ENCODE data around the gene E2F7. TPM values are rescaled to one million over a fixed set of nuclear protein-coding genes. Genes with fewer than 3 reads are reported as not detected.

Gene E2F7
- total and polyA plus RNA-seq, 2 experiments from 2014 or later, result 1.8 to 3.7 TPM

DNA sequence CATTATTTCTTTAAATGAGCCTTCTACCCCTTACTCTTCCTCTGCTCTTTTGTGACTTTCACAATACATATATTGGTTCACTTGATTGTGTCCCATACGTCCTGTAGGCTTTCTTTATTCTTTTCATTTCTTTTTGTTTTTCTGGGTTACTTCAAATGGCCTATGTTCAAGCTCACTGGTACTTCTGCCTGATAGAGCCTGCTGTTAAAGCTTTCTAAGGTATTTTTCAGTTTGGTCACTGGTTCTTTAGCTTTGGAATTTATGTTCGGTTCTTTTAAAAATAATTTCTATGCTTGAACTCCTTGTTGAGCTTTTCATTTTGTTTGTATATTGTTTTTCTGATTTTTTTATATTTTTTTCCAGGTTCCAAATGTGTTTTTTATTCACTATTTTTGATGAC is 81.9 kb downstream of the E2F7 start:
- Histone ChIP-seq H3K9me3 (ENCODE audit: low read depth) (no peaks in the 10 kb centered on the region), H3K36me3 (no peaks in the 10 kb centered on the region), H3K4me1 (ENCODE audit: low read depth) (no peaks in the 10 kb centered on the region), H3K27me3 (no peaks in the 10 kb centered on the region), H3K4me3 (no peak overlapping the region), H3K27ac (no peak overlapping the region)
- TF ChIP-seq, protein P1, sequence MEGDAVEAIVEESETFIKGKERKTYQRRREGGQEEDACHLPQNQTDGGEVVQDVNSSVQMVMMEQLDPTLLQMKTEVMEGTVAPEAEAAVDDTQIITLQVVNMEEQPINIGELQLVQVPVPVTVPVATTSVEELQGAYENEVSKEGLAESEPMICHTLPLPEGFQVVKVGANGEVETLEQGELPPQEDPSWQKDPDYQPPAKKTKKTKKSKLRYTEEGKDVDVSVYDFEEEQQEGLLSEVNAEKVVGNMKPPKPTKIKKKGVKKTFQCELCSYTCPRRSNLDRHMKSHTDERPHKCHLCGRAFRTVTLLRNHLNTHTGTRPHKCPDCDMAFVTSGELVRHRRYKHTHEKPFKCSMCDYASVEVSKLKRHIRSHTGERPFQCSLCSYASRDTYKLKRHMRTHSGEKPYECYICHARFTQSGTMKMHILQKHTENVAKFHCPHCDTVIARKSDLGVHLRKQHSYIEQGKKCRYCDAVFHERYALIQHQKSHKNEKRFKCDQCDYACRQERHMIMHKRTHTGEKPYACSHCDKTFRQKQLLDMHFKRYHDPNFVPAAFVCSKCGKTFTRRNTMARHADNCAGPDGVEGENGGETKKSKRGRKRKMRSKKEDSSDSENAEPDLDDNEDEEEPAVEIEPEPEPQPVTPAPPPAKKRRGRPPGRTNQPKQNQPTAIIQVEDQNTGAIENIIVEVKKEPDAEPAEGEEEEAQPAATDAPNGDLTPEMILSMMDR (IDR thresholded peaks at IDR 0.05; ENCODE audit: low read depth, low read length), result no peak
- no peak for DNase-seq (ENCODE audit: low read depth in 1 of 2, low spot score in 1 of 2)

DNA sequence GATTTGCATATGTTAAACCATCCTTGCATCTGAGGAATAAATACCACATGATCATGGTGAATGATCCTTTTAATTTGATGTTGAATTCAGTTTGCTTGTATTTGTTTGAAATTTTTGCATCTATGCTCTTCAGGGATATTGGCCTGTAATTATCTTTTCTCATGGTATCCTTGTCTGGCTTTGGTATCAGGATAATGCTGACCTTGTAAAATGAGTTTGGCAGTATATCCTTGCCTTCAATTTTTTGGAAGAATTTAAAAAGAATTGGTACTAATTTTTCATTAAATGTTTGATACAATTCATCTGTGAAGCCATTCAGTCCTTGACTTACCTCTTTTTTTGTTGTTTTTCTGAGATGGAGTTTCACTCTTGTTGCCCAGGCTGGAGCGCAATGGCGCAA is 85.2 kb downstream of the E2F7 start:
- Histone ChIP-seq H3K36me3 (no peaks in the 10 kb centered on the region), H3K4me1 (ENCODE audit: low read depth) (no peaks in the 10 kb centered on the region), H3K9me3 (ENCODE audit: low read depth) (no peaks in the 10 kb centered on the region), H3K27me3 (no peaks in the 10 kb centered on the region), H3K4me3 (no peak overlapping the region), H3K27ac (no peak overlapping the region)
- TF ChIP-seq, protein P1 (IDR thresholded peaks at IDR 0.05; ENCODE audit: low read depth, low read length), result no peak
- no peak for DNase-seq (ENCODE audit: low read depth in 1 of 2, low spot score in 1 of 2)

DNA sequence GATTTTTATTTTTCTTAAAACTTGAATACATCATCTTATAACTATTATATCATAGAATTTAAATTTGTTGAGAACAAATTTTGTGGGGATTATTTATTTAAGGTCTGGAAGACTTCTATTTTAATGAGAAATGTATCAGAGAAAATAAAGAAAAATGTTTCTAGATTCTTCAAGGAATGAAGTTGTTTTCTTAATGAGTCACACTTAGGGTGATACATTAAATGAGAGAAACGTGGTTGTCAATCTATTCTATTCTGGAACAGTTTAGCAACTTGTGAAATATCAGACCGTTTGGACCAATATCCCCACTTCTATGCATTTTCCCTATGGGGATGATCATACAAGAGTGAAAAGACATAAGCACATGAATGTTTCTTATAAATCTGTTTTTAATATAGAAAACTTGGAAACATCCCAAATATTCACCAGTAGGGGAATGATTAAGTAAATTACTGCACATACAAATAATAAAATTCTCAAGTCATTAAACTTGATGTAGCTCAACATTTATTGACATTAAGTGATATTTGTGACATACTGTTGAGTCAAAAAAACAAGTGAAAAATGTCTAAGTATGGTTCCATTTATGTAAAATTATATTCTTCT is 88.5 kb downstream of the E2F7 start:
- DNase-seq (ENCODE audit: low read depth in 1 of 2, low spot score in 1 of 2), result no peak
- TF ChIP-seq, protein P1 (IDR thresholded peaks at IDR 0.05; ENCODE audit: low read depth, low read length), result no peak

More for the DNA sequence above, 88.5 kb downstream of the E2F7 start:
- Histone ChIP-seq H3K4me1 (ENCODE audit: low read depth) (no peaks in the 10 kb centered on the region), H3K4me3 (no peak overlapping the region), H3K36me3 (no peaks in the 10 kb centered on the region), H3K27me3 (no peaks in the 10 kb centered on the region), H3K9me3 (ENCODE audit: low read depth) (no peaks in the 10 kb centered on the region), H3K27ac (no peak overlapping the region)

Other genes starting within 250 kb of the E2F7 start
- gene CSRP2, start 186.6 kb downstream of the E2F7 start, total RNA-seq, result 257 and 295 TPM in 2 replicates
- gene CSRP2, start 186.6 kb downstream of the E2F7 start, polyA plus RNA-seq, result 420 and 558 TPM in 2 replicates

Measured in cardiac muscle cell (in vitro differentiated cells and primary cell).